Keratinocyte (primary cell): ENCODE measurements around the gene PIP4K2C.

Source experiments
- EZH2 ChIP-seq: IDR thresholded peaks from one replicate; pipeline ENCODE4 v1.6.1; 2012; ENCODE audit warnings: inconsistent platforms, mild to moderate bottlenecking, low read length, moderate library complexity
- TF ChIP-seq, protein P1 (sequence below), 3 experiments: IDR thresholded peaks in 1 of 3; conservative IDR thresholded peaks in 1 of 3; optimal IDR thresholded peaks in 1 of 3; 2 replicates in 2 of 3; 3 replicates in 1 of 3; pipeline versions ENCODE3 to v1.5.1; 2011; ENCODE audit warnings: low read length in 3 of 3, mild to moderate bottlenecking in 3 of 3, moderate library complexity in 2 of 3, control low read depth in 1 of 3, inconsistent platforms in 1 of 3; ENCODE audit not compliant: insufficient read depth in 2 of 3; ENCODE audit errors: extremely low read depth in 1 of 3

DNA sequence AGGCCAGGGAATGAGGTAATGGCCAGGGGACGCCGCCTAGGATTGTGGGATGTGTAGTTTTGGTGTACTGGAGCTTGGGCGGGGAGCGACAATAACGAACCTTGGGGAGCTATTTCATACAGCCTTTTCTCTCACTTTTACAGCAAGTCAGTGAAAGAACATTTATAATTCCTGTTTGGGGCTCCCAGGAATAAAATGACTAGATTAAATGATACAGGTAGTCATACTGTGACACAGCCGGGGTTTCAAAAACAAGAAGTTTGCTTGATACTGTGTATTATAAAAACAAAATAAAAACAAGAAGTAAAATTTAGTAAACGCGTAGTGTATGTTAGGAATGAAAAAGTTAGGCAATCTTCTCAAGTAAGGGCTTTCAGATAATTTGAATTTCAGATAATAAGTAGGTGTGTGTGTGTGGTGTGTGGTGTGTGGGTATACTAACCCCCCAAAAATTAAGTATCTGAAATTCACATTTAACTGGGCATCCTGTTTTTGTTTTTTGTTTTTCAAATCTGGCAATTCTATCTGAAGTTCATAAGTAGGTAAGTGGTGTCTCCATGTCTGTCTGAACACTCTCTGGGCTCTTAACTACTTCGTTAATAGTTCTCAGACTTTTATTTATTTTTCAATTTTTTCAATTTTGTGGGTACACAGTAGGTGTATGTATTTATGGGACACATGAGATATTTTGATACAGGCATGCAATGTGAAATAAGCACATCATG is 43.5 kb upstream of the PIP4K2C start:
- TF ChIP-seq EZH2, result no peak
- TF ChIP-seq, protein P1, sequence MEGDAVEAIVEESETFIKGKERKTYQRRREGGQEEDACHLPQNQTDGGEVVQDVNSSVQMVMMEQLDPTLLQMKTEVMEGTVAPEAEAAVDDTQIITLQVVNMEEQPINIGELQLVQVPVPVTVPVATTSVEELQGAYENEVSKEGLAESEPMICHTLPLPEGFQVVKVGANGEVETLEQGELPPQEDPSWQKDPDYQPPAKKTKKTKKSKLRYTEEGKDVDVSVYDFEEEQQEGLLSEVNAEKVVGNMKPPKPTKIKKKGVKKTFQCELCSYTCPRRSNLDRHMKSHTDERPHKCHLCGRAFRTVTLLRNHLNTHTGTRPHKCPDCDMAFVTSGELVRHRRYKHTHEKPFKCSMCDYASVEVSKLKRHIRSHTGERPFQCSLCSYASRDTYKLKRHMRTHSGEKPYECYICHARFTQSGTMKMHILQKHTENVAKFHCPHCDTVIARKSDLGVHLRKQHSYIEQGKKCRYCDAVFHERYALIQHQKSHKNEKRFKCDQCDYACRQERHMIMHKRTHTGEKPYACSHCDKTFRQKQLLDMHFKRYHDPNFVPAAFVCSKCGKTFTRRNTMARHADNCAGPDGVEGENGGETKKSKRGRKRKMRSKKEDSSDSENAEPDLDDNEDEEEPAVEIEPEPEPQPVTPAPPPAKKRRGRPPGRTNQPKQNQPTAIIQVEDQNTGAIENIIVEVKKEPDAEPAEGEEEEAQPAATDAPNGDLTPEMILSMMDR (optimal IDR thresholded peaks at IDR 0.05 in 1 of 3, IDR thresholded peaks at IDR 0.05 in 1 of 3, conservative IDR thresholded peaks at IDR 0.05 in 1 of 3; ENCODE audit: extremely low read depth in 1 of 3, insufficient read depth in 2 of 3, low read length in 3 of 3), result no peak
